ENCODE results near the gene KRTAP2-4.

- TF ChIP-seq SP1 (IDR thresholded peaks at IDR 0.05) (no peak), FOXA1 (IDR thresholded peaks at IDR 0.05) (no peak), GABPA (IDR thresholded peaks at IDR 0.05 in 1 of 2, conservative IDR thresholded peaks at IDR 0.05 in 1 of 2) (no peak), REST (IDR thresholded peaks at IDR 0.05) (no peak), CTCF (IDR thresholded peaks at IDR 0.05; ENCODE audit: low read depth, low read length, missing input control) (no peak), RAD21 (IDR thresholded peaks at IDR 0.05) (no peak), TAF1 (conservative IDR thresholded peaks at IDR 0.05) (no peak), ZBTB33 (IDR thresholded peaks at IDR 0.05) (no peak), HNF4A (conservative IDR thresholded peaks at IDR 0.05) (no peak), MAX (IDR thresholded peaks at IDR 0.05) (no peak), YY1 (IDR thresholded peaks at IDR 0.05) (no peak)
These were observed 16.9 kb upstream of the KRTAP2-4 start for GRCh38 chr17:41082626-41083025.
